T-helper 2 cell (primary cell): ENCODE measurements around the gene GRIN3A.
A peak's percentile ranks its signal among the peaks of the same experiment; 100 is the strongest.
"Not testable (repeated sequence)": the region's sequence is repeated elsewhere in the genome, so short reads cannot be mapped to it uniquely, and the experiment has no call there.

ENCODE experiments used
- DNase-seq, 5 experiments: peaks; one replicate each; pipeline versions ENCODE4 v3.0.0 to v3.0.0-alpha.2; 2012 to 2022

Gene GRIN3A

GRCh38 chr9:101631892-101632291 lies 106.6 kb downstream of the GRIN3A start:
- no peak for DNase-seq

GRCh38 chr9:101629636-101630035 lies 108.8 kb downstream of the GRIN3A start:
- DNase-seq = no peak

- no peak for DNase-seq
Measured at GRCh38 chr9:101628173-101628572, 110.3 kb downstream of the GRIN3A start.

- DNase-seq = peak in 1 of 5 experiments; percentile 22
Measured at GRCh38 chr9:101626295-101626694, 112.2 kb downstream of the GRIN3A start.

GRCh38 chr9:101625876-101626275 lies 112.6 kb downstream of the GRIN3A start:
- DNase-seq = no peak

- DNase-seq = no peak
Measured at GRCh38 chr9:101620452-101620851, 118.0 kb downstream of the GRIN3A start.

- peak in 1 of 5 experiments; percentile 38 for DNase-seq
Measured at GRCh38 chr9:101618698-101619097, 119.7 kb downstream of the GRIN3A start.

- DNase-seq = no peak
Measured at GRCh38 chr9:101605547-101605946, 132.9 kb downstream of the GRIN3A start.

GRCh38 chr9:101604296-101604695 lies 134.2 kb downstream of the GRIN3A start:
- no peak for DNase-seq

GRCh38 chr9:101601904-101602765 lies 136.3 kb downstream of the GRIN3A start:
- DNase-seq = peak in 2 of 5 experiments; percentile 2 to 10

GRCh38 chr9:101594796-101595195 lies 143.7 kb downstream of the GRIN3A start, which contains the start of gene PPP3R2:
Gene PPP3R2, minus strand, starts transcription at chr9:101594969. Its CDS starts 48 bp downstream, at chr9:101594921.
- no peak for DNase-seq

GRCh38 chr9:101593345-101593744 lies 145.1 kb downstream of the GRIN3A start:
- no peak for DNase-seq

- DNase-seq = no peak
Measured at GRCh38 chr9:101592788-101593187, 145.7 kb downstream of the GRIN3A start.

- DNase-seq = no peak
Measured at GRCh38 chr9:101591787-101592446, 146.5 kb downstream of the GRIN3A start.

GRCh38 chr9:101590901-101591300 lies 147.5 kb downstream of the GRIN3A start:
- DNase-seq = peak in 1 of 5 experiments; percentile 36

- not testable (repeated sequence) for DNase-seq
Measured at GRCh38 chr9:101590074-101590473, 148.4 kb downstream of the GRIN3A start.

GRCh38 chr9:101587332-101588043 lies 151.0 kb downstream of the GRIN3A start:
- DNase-seq = no peak

- DNase-seq = peak in 1 of 5 experiments; percentile 77
Measured at GRCh38 chr9:101586651-101587050, 151.8 kb downstream of the GRIN3A start.

GRCh38 chr9:101585740-101586139 lies 152.7 kb downstream of the GRIN3A start:
- DNase-seq = no peak

- no peak for DNase-seq
Measured at GRCh38 chr9:101582553-101582952, 155.9 kb downstream of the GRIN3A start.

- DNase-seq = no peak
Measured at GRCh38 chr9:101579711-101580545, 158.5 kb downstream of the GRIN3A start.

GRCh38 chr9:101578378-101578777 lies 160.1 kb downstream of the GRIN3A start:
- DNase-seq = no peak
